PFSK-1 (cell line): ENCODE results near the gene NRDC.

ENCODE experiments used
- POLR2AphosphoS5 ChIP-seq: IDR thresholded peaks from 2 replicates; pipeline ENCODE4 v1.6.1; 2012; ENCODE audit warnings: low read depth, mild to moderate bottlenecking, control low read depth, low read length, moderate library complexity
- TAF1 ChIP-seq: IDR thresholded peaks from 2 replicates; pipeline ENCODE4 v1.6.1; 2012; ENCODE audit warnings: low read length, control low read depth, borderline replicate concordance; ENCODE audit not compliant: insufficient read depth
- TF ChIP-seq, protein P1 (sequence below), 2 experiments: IDR thresholded peaks; 2 replicates each; pipeline versions ENCODE4 v1.6.1 to v1.8.0; 2011 to 2012; ENCODE audit warnings: low read depth in 2 of 2, low read length in 2 of 2, control low read depth in 1 of 2, inconsistent platforms in 1 of 2, mild to moderate bottlenecking in 1 of 2, moderate library complexity in 1 of 2; ENCODE audit not compliant: insufficient read depth in 1 of 2

DNA sequence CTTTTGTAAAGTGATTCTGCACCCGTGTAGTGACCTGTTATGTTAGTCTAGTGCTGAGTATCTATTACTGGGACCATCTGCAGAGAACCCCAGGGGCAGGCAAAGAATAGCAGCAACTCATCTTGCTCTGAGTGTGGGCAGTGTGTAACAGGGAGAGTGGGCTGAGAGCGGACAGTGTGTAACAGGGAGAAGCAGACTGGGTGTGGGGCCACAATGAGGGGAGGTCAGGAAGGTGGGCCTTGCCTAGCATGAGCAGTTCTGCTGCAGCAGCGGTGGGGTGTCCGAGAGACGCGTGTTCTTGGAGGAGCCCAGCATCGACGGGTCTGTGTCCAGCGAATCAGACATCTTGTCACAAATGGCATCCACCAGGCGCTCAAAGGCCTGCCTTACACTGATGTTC, 41.2 kb upstream of the NRDC start:
- TF ChIP-seq, protein P1, sequence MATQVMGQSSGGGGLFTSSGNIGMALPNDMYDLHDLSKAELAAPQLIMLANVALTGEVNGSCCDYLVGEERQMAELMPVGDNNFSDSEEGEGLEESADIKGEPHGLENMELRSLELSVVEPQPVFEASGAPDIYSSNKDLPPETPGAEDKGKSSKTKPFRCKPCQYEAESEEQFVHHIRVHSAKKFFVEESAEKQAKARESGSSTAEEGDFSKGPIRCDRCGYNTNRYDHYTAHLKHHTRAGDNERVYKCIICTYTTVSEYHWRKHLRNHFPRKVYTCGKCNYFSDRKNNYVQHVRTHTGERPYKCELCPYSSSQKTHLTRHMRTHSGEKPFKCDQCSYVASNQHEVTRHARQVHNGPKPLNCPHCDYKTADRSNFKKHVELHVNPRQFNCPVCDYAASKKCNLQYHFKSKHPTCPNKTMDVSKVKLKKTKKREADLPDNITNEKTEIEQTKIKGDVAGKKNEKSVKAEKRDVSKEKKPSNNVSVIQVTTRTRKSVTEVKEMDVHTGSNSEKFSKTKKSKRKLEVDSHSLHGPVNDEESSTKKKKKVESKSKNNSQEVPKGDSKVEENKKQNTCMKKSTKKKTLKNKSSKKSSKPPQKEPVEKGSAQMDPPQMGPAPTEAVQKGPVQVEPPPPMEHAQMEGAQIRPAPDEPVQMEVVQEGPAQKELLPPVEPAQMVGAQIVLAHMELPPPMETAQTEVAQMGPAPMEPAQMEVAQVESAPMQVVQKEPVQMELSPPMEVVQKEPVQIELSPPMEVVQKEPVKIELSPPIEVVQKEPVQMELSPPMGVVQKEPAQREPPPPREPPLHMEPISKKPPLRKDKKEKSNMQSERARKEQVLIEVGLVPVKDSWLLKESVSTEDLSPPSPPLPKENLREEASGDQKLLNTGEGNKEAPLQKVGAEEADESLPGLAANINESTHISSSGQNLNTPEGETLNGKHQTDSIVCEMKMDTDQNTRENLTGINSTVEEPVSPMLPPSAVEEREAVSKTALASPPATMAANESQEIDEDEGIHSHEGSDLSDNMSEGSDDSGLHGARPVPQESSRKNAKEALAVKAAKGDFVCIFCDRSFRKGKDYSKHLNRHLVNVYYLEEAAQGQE (IDR thresholded peaks at IDR 0.05; ENCODE audit: insufficient read depth in 1 of 2, low read depth in 2 of 2, low read length in 2 of 2) = no peak
- TF ChIP-seq TAF1 = no peak
- no peak for TF ChIP-seq POLR2AphosphoS5
